NCI-H1436 (cell line): ENCODE measurements around the gene MAP7D2.

Source experiments
- DNase-seq: peaks from one replicate; lab custom pipeline; 2025; lab: John Stamatoyannopoulos, UW

MAP7D2 gene

GRCh38 chrX:19966056-19966455 is 150.7 kb downstream of the MAP7D2 start:
- no peak for DNase-seq

GRCh38 chrX:19964017-19964710 is 152.5 kb downstream of the MAP7D2 start:
- no peak for DNase-seq

GRCh38 chrX:19960913-19961312 is 155.8 kb downstream of the MAP7D2 start:
- no peak for DNase-seq

GRCh38 chrX:19958552-19959486 is 157.9 kb downstream of the MAP7D2 start:
- DNase-seq: no peak

GRCh38 chrX:19956923-19957322 is 159.8 kb downstream of the MAP7D2 start:
- DNase-seq: no peak
